ENCODE measurements around the gene SHKBP1. TPM values are rescaled to one million over a fixed set of nuclear protein-coding genes. Genes with fewer than 3 reads are reported as not detected.

The SHKBP1 gene
- total RNA-seq, 2 experiments from 2014 or later = 49.4 to 115 TPM

DNA sequence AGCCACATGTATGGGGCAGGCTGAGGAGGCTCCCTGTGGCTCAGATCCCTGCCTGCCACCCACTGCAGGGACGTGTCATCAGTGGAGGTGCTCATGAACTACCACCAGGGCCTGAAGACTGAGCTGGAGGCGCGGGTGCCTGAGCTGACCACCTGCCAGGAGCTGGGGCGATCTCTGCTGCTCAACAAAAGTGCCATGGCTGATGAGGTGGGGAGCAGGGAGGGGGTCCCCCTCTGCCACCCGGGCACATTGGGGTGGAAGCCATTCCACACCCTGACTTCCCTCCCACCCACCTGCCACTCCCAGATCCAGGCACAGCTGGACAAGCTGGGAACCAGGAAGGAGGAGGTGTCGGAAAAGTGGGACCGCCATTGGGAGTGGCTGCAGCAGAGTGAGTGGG is 11.3 kb upstream of the SHKBP1 start:
- no peak overlapping the region for H3K4me3 ChIP-seq (ENCODE audit: low read depth, low read length, poor library complexity, severe bottlenecking)
- CTCF ChIA-PET (ENCODE audit: unreplicated experiment) = no interaction called here
- DNase-seq (ENCODE audit: low spot score) = no peak
- no peaks in the 10 kb centered on the region for H3K36me3 ChIP-seq (ENCODE audit: insufficient read depth, low read length)
- no peaks in the 10 kb centered on the region for H3K9me3 ChIP-seq (ENCODE audit: low read length)
- H4K20me1 ChIP-seq (ENCODE audit: insufficient read depth, low read length) = no peaks in the 10 kb centered on the region
- intact Hi-C loops (cut with micrococcal nuclease; ENCODE audit: unreplicated experiment) = no loop called here
- POLR2A ChIA-PET = no interaction called here
- peaks cover 4% of the 10 kb centered on the region for H3K4me1 ChIP-seq (ENCODE audit: insufficient read depth, low read length, poor library complexity, severe bottlenecking)
- no peaks in the 10 kb centered on the region for H3K79me2 ChIP-seq (ENCODE audit: insufficient read depth, low read depth, low read length)
- no peaks in the 10 kb centered on the region for H3K9me2 ChIP-seq (ENCODE audit: insufficient read depth, low read length)
- H3K4me2 ChIP-seq (ENCODE audit: low read length) = no peak overlapping the region
- BruUV-seq (replicated peaks) = no TSS peak
- TF ChIP-seq EZH2phosphoT487 (IDR thresholded peaks at IDR 0.05; ENCODE audit: borderline replicate concordance, low read depth, low read length) = no peak
- TF ChIP-seq, protein P1, sequence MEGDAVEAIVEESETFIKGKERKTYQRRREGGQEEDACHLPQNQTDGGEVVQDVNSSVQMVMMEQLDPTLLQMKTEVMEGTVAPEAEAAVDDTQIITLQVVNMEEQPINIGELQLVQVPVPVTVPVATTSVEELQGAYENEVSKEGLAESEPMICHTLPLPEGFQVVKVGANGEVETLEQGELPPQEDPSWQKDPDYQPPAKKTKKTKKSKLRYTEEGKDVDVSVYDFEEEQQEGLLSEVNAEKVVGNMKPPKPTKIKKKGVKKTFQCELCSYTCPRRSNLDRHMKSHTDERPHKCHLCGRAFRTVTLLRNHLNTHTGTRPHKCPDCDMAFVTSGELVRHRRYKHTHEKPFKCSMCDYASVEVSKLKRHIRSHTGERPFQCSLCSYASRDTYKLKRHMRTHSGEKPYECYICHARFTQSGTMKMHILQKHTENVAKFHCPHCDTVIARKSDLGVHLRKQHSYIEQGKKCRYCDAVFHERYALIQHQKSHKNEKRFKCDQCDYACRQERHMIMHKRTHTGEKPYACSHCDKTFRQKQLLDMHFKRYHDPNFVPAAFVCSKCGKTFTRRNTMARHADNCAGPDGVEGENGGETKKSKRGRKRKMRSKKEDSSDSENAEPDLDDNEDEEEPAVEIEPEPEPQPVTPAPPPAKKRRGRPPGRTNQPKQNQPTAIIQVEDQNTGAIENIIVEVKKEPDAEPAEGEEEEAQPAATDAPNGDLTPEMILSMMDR (conservative IDR thresholded peaks at IDR 0.05; ENCODE audit: low read length) = no peak
- no peak overlapping the region for H2AFZ ChIP-seq (ENCODE audit: low read length)
- no peak overlapping the region for H3K27ac ChIP-seq (ENCODE audit: low read depth, low read length, poor library complexity, severe bottlenecking)

DNA sequence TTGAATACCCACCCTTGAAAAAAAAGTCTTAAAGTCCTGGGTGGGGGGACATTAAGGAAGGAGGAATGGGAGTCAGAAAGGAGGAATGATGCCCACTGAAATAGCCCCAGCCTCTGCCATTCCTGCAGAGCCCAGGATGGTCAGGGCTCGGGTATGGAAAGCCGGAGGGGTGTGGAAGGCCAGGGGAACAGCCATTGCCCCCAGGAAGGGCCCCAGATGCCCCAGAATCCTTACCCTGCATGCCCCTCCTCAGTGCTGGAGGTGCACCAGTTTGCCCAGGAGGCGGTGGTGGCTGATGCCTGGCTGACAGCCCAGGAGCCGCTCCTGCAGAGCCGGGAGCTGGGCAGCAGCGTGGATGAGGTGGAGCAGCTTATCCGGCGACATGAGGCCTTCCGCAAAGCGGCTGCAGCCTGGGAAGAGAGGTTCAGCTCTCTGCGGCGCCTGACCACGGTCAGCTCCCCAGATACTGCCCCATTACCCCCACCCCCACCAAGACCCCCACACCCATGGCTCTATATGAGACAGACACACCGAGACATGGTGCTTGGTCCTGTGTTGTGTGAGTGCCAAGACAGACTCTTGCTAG is 10.7 kb upstream of the SHKBP1 start:
- POLR2A ChIA-PET = no interaction called here

More for the DNA sequence above, 10.7 kb upstream of the SHKBP1 start:
- no peaks in the 10 kb centered on the region for H3K79me2 ChIP-seq (ENCODE audit: insufficient read depth, low read depth, low read length)
- no peak for TF ChIP-seq EZH2phosphoT487 (IDR thresholded peaks at IDR 0.05; ENCODE audit: borderline replicate concordance, low read depth, low read length)
- TF ChIP-seq, protein P1 (conservative IDR thresholded peaks at IDR 0.05; ENCODE audit: low read length) = no peak
- H4K20me1 ChIP-seq (ENCODE audit: insufficient read depth, low read length) = no peaks in the 10 kb centered on the region
- no peak overlapping the region for H3K4me3 ChIP-seq (ENCODE audit: low read depth, low read length, poor library complexity, severe bottlenecking)
- no peaks in the 10 kb centered on the region for H3K9me2 ChIP-seq (ENCODE audit: insufficient read depth, low read length)
- no peak overlapping the region for H2AFZ ChIP-seq (ENCODE audit: low read length)
- CTCF ChIA-PET (ENCODE audit: unreplicated experiment) = no interaction called here
- H3K4me1 ChIP-seq (ENCODE audit: insufficient read depth, low read length, poor library complexity, severe bottlenecking) = peaks cover 6% of the 10 kb centered on the region
- no peaks in the 10 kb centered on the region for H3K9me3 ChIP-seq (ENCODE audit: low read length)
- H3K27ac ChIP-seq (ENCODE audit: low read depth, low read length, poor library complexity, severe bottlenecking) = no peak overlapping the region
- intact Hi-C loops (cut with micrococcal nuclease; ENCODE audit: unreplicated experiment) = no loop called here
- no peaks in the 10 kb centered on the region for H3K36me3 ChIP-seq (ENCODE audit: insufficient read depth, low read length)
- DNase-seq (ENCODE audit: low spot score) = no peak
- no peak overlapping the region for H3K4me2 ChIP-seq (ENCODE audit: low read length)
- no TSS peak for BruUV-seq (replicated peaks)
